ENCODE data around the gene DOK3. TPM values are rescaled to one million over a fixed set of nuclear protein-coding genes. Genes with fewer than 3 reads are reported as not detected.
A peak's percentile ranks its signal among the peaks of the same experiment; 100 is the strongest.

Gene DOK3
- polyA plus RNA-seq, 2 of the 4 experiments (the other 2 are of a cell fraction): 1.3 to 7.1 TPM

DNA sequence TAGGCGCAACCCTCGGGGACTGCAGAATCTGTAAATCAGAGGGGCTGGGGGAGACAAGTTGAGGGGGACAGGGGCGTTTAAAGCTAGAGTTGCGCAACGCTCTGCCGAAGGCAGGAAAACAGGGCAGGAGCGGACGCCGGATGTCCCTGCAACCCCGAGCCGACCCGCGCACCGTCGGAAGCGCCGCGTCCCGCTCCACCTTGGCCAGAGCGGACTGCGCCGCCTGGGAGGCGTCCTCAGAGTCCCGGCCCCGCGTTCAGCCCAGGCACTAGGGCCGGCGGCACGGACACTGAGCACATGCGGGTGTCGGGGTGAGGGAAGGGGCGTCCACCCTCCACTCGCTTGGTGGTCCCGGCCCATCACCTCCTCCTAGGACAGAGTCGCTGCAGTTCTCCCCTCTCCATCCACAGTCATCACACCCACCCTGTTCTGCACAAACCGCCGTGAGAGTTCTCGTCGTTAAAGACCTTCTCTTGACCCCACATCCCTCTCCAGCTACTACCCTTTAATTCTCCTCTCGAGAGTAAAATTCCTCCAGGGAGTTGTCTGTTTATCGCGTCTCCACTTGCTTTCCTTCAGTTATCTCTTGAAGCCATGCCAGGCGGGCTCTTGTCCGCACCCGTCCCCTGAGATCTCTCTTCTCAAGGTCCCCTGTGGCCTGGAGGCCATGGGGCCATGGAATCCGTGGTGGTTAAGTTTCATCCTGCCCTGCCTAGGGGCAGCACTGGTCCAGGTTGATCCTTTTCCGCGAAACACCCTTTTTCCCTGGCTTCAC, 11.4 kb downstream of the DOK3 start:
- ChIA-PET POLR2A (interaction anchor here (0.6 to 2.0 kb wide), 14 partner anchors 10 to 128 kb away, joined by 3 to 9 read pairs (median 4); partner anchors contain the start of genes DBN1, DDX41 and TMED9), CTCF (interaction anchor here (0.7 to 18.1 kb wide), 10 partner anchors 8 to 109 kb away, joined by 3 to 354 read pairs (median 6); partner anchors contain the start of genes PFN3 and PRR7)
- H3K4me2 ChIP-seq: peak overlapping the region; percentile 98
- ATAC-seq (no peak; a peak in 1 of 6 replicates), FAIRE-seq (no peak), DNase-seq (ENCODE audit: low read depth in 1 of 2, low spot score in 1 of 2) (no peak)
- peak overlapping the region; percentile 63 for H3K4me3 ChIP-seq
- 71% methylated on average over 23 of the region's 48 CpGs for WGBS (ENCODE audit: missing lambda C conversion rate)
- H3K9me3 ChIP-seq: no peaks in the 10 kb centered on the region
- H3K4me1 ChIP-seq: peaks cover 43% of the 10 kb centered on the region
- H3K27ac ChIP-seq: peak overlapping the region; percentile 65 to 95
- peak; percentile 10; the same call in 1 of the 2 replicates for TF ChIP-seq KDM1A (IDR thresholded peaks at IDR 0.05; ENCODE audit: low read depth)
- no peak for TF ChIP-seq FOSL2 (IDR thresholded peaks at IDR 0.05)
- TF ChIP-seq FOSL2 (CRISPR knock-in tag; IDR thresholded peaks at IDR 0.05): 0 out of 2 replicates have a peak, but pooled peaks have one; percentile 2
- peak; percentile 88 to 94 for TF ChIP-seq CEBPB (IDR thresholded peaks at IDR 0.05)
- TF ChIP-seq FOXS1 (CRISPR knock-in tag; IDR thresholded peaks at IDR 0.05): no peak

DNA sequence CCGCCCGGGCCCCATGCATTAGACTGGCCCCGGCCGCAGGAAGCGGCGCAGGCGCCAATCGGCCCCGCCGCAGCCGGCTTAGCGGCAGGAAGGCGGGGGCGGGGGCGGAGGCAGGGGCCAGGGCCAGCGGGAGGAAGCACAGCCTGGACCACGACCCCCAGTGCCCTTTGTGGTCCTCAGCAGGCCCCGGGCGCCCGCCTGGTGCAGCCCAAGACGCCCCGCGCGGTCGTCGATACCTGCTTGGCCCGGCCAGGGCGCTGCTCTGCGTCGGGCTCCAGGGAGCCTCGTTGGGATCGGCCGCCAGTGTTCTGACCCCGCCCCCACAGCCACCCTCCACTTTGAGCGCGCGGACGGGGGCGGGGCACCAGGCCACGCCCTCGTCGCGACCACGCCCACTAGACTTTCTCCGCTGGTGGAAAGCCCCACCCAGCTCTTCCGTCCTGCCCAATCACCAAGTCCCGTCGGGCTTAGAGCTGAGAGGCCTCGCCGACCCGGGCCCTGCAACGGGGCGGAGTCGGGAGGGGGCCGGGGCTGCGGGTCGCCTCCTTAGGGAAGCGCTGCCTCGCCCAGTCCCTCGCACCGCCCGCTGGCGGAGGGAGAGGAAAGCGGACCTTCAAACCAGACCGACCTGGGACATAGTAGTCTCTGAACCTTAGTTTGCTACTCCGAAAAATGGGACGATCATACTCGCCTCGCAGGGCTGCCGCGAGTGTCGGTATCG, 12.2 kb downstream of the DOK3 start, which contains the start of gene PDLIM7:
PDLIM7 (minus strand) TSS at position 313 of the 721 bp plus-strand sequence. CDS start 1,092 bp downstream, outside the sequence.
- DNase-seq (ENCODE audit: low read depth in 1 of 2, low spot score in 1 of 2) (peak; percentile 97), ATAC-seq (peak; percentile 40 to 80), FAIRE-seq (no peak)
- TF ChIP-seq CHD4 (IDR thresholded peaks at IDR 0.05; ENCODE audit: borderline replicate concordance) (peak; percentile 99), POLR2A (IDR thresholded peaks at IDR 0.05; ENCODE audit: low read length) (peak; percentile 91), RCOR1 (IDR thresholded peaks at IDR 0.05; ENCODE audit: low read depth, low read length) (peak; percentile 43; the same call in 1 of the 2 replicates), NPAS2 (CRISPR knock-in tag; IDR thresholded peaks at IDR 0.05; ENCODE audit: borderline replicate concordance) (no peak), EP300 (IDR thresholded peaks at IDR 0.05) (no peak), CBX2 (IDR thresholded peaks at IDR 0.05; ENCODE audit: borderline replicate concordance, low read depth) (no peak), JUN (IDR thresholded peaks at IDR 0.05) (peak; percentile 81 to 83; a peak in 4 of 5 replicates), HOXB13 (CRISPR knock-in tag; IDR thresholded peaks at IDR 0.05; ENCODE audit: low read depth) (no peak), EHF (CRISPR knock-in tag; IDR thresholded peaks at IDR 0.05) (no peak), GATA3 (IDR thresholded peaks at IDR 0.05; ENCODE audit: borderline replicate concordance) (0 out of 2 replicates have a peak, but pooled peaks have one; percentile 23), KDM1A (IDR thresholded peaks at IDR 0.05; ENCODE audit: low read depth) (peak; percentile 100), HDAC2 (IDR thresholded peaks at IDR 0.05) (peak; percentile 99), ZSCAN20 (CRISPR knock-in tag; IDR thresholded peaks at IDR 0.05) (no peak), FOXS1 (CRISPR knock-in tag; IDR thresholded peaks at IDR 0.05) (no peak), POLR2AphosphoS2 (conservative IDR thresholded peaks at IDR 0.05; ENCODE audit: low read length) (no peak), HEYL (CRISPR knock-in tag; IDR thresholded peaks at IDR 0.05) (no peak)
- TF ChIP-seq, protein P1, sequence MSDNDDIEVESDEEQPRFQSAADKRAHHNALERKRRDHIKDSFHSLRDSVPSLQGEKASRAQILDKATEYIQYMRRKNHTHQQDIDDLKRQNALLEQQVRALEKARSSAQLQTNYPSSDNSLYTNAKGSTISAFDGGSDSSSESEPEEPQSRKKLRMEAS (IDR thresholded peaks at IDR 0.05): peak; percentile 40; the same call in 1 of the 2 replicates
- TF ChIP-seq, protein P2, sequence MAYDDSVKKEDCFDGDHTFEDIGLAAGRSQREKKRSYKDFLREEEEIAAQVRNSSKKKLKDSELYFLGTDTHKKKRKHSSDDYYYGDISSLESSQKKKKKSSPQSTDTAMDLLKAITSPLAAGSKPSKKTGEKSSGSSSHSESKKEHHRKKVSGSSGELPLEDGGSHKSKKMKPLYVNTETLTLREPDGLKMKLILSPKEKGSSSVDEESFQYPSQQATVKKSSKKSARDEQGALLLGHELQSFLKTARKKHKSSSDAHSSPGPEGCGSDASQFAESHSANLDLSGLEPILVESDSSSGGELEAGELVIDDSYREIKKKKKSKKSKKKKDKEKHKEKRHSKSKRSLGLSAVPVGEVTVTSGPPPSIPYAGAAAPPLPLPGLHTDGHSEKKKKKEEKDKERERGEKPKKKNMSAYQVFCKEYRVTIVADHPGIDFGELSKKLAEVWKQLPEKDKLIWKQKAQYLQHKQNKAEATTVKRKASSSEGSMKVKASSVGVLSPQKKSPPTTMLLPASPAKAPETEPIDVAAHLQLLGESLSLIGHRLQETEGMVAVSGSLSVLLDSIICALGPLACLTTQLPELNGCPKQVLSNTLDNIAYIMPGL (CRISPR knock-in tag; IDR thresholded peaks at IDR 0.05; ENCODE audit: borderline replicate concordance): no peak
- TF ChIP-seq, protein P3, sequence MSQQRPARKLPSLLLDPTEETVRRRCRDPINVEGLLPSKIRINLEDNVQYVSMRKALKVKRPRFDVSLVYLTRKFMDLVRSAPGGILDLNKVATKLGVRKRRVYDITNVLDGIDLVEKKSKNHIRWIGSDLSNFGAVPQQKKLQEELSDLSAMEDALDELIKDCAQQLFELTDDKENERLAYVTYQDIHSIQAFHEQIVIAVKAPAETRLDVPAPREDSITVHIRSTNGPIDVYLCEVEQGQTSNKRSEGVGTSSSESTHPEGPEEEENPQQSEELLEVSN (IDR thresholded peaks at IDR 0.05; ENCODE audit: borderline replicate concordance, low read depth): peak; percentile 31; the same call in 1 of the 2 replicates
- TF ChIP-seq, protein P4, sequence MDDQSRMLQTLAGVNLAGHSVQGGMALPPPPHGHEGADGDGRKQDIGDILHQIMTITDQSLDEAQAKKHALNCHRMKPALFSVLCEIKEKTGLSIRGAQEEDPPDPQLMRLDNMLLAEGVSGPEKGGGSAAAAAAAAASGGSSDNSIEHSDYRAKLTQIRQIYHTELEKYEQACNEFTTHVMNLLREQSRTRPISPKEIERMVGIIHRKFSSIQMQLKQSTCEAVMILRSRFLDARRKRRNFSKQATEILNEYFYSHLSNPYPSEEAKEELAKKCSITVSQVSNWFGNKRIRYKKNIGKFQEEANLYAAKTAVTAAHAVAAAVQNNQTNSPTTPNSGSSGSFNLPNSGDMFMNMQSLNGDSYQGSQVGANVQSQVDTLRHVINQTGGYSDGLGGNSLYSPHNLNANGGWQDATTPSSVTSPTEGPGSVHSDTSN (IDR thresholded peaks at IDR 0.05): 0 out of 2 replicates have a peak, but pooled peaks have one; percentile 36
- TF ChIP-seq, protein P5, sequence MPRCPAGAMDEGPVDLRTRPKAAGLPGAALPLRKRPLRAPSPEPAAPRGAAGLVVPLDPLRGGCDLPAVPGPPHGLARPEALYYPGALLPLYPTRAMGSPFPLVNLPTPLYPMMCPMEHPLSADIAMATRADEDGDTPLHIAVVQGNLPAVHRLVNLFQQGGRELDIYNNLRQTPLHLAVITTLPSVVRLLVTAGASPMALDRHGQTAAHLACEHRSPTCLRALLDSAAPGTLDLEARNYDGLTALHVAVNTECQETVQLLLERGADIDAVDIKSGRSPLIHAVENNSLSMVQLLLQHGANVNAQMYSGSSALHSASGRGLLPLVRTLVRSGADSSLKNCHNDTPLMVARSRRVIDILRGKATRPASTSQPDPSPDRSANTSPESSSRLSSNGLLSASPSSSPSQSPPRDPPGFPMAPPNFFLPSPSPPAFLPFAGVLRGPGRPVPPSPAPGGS (IDR thresholded peaks at IDR 0.05): peak; percentile 93
- Histone ChIP-seq H3K27ac (peak within 1 kb of the TSS; percentile 82 to 95), H3K4me1 (peaks cover 51% of the 10 kb centered on the region), H3K4me3 (peak within 1 kb of the TSS; percentile 63), H3K4me2 (peak within 1 kb of the TSS; percentile 98), H3K9me3 (no peaks in the 10 kb centered on the region)
- ChIA-PET CTCF (interaction anchor here (0.9 to 18.1 kb wide), 8 partner anchors 7 to 108 kb away, joined by 3 to 354 read pairs (median 35); partner anchors contain the start of genes PFN3 and PRR7), POLR2A (interaction anchor here (0.6 to 2.0 kb wide), 16 partner anchors 11 to 127 kb away, joined by 3 to 9 read pairs (median 4); partner anchors contain the start of genes DBN1, DDX41 and TMED9)
- 4% methylated on average over 30 of the region's 73 CpGs for WGBS (ENCODE audit: missing lambda C conversion rate)

Data from A549 (cell line).